ENCODE results near the gene KIF4A.

The KIF4A gene

GRCh38 chrX:70434352-70434866 lies 144.5 kb downstream of the KIF4A start:
- TF ChIP-seq CTCF (conservative IDR thresholded peaks at IDR 0.05; ENCODE audit: low read depth, low read length), result no peak
- H3K4me3 ChIP-seq (ENCODE audit: low read depth, low read length), result peak overlapping the region; percentile 74
- DNase-seq (ENCODE audit: low read depth), result peak; percentile 78

- peak; percentile 54 for DNase-seq (ENCODE audit: low read depth)
- peak overlapping the region; percentile 74 for H3K4me3 ChIP-seq (ENCODE audit: low read depth, low read length)
- TF ChIP-seq CTCF (conservative IDR thresholded peaks at IDR 0.05; ENCODE audit: low read depth, low read length), result no peak
Measured at GRCh38 chrX:70434914-70435586, 145.1 kb downstream of the KIF4A start.

GRCh38 chrX:70436343-70436742 lies 146.4 kb downstream of the KIF4A start:
- H3K4me3 ChIP-seq (ENCODE audit: low read depth, low read length), result no peak overlapping the region
- peak; percentile 21 for TF ChIP-seq CTCF (conservative IDR thresholded peaks at IDR 0.05; ENCODE audit: low read depth, low read length)
- DNase-seq (ENCODE audit: low read depth), result peak; percentile 23

GRCh38 chrX:70437011-70437410 lies 147.1 kb downstream of the KIF4A start:
- no peak for TF ChIP-seq CTCF (conservative IDR thresholded peaks at IDR 0.05; ENCODE audit: low read depth, low read length)
- DNase-seq (ENCODE audit: low read depth), result no peak
- no peak overlapping the region for H3K4me3 ChIP-seq (ENCODE audit: low read depth, low read length)

- peak; percentile 13 for DNase-seq (ENCODE audit: low read depth)
- no peak overlapping the region for H3K4me3 ChIP-seq (ENCODE audit: low read depth, low read length)
- TF ChIP-seq CTCF (conservative IDR thresholded peaks at IDR 0.05; ENCODE audit: low read depth, low read length), result no peak
Measured at GRCh38 chrX:70437921-70438665, 148.2 kb downstream of the KIF4A start.

- TF ChIP-seq CTCF (conservative IDR thresholded peaks at IDR 0.05; ENCODE audit: low read depth, low read length), result no peak
- no peak overlapping the region for H3K4me3 ChIP-seq (ENCODE audit: low read depth, low read length)
- no peak for DNase-seq (ENCODE audit: low read depth)
Measured at GRCh38 chrX:70439016-70439415, 149.1 kb downstream of the KIF4A start.
